Measurements from ENCODE around the gene GPRC6A.

Gene GPRC6A

DNA sequence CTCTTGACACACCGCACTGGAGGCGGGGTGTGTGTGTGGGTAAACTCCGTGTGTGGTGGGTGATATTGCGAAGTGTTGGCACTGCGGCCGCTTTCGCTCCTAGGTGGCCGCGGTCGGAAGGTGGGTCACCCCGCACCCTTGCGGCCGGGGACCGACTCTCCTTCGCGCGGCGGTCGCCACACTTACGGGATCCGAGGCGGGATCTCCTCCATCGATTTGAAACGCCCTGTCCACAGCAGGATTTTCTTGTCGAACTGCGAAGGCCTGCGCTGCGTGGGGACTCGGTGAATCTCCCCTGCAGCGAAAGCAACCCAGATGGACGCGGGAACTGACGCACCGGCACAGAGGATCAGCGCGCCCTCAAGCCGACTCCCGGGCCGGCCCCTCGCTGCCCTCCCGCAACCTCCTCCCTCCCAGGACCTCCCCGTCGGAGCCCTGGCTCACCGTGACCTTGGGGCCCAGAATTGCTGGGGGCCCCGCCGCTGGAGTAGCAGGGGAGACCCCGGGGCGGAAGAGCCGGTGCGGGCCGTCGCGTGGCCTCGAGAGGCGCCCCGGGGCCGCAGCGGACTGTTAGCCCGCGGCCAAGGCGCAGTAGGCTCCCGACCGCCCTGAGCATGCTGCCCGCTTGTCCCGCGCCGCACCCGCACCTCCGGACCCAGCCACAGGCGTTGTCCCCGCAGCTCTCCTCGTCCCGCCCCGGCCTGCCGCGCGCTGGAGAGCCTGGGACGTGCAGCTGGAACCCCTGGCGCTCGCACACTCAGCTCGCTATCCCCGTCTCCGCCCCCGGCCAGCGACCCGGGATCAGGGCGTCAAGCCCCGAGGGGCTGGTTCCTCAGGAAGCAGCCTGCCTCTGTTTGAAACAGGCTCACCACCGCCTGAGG lies 63.7 kb downstream of the GPRC6A start, which contains the start of gene FAM162B:
FAM162B (minus strand) TSS at position 759 of the 881 bp plus-strand sequence; CDS start at position 616, 143 bp downstream.
- no peak within 1 kb of the TSS for H3K27ac Mint-ChIP-seq
- no peaks in the 10 kb centered on the region for H3K9me3 Mint-ChIP-seq
- H3K36me3 Mint-ChIP-seq (ENCODE audit: low read depth): no peaks in the 10 kb centered on the region
- peak within 1 kb of the TSS; percentile 63 for H3K4me3 Mint-ChIP-seq
- DNase-seq (ENCODE audit: low spot score): no peak
- peaks cover 66% of the 10 kb centered on the region for H3K27me3 Mint-ChIP-seq (ENCODE audit: low read depth)
- peaks cover 4% of the 10 kb centered on the region for H3K4me1 Mint-ChIP-seq (ENCODE audit: low read depth)

DNA sequence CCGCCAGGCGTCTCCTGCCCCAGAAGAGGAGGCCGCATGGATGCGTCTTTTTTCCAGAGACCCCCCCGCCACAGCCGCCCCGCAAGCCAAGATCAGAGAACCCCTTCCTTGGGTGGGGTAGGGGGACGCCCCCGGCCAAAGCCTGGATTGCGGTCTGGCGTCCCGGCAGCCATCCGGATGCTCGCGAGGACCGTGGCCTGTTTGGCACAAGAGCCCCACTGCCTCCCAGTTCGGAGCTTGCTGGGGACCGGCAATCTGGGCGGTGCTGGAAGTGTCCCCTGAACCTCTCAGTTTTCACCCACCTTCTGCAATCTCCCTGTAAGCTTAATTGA lies 64.3 kb downstream of the GPRC6A start:
- Mint-ChIP-seq H3K27ac (no peak overlapping the region), H3K36me3 (ENCODE audit: low read depth) (no peaks in the 10 kb centered on the region), H3K4me1 (ENCODE audit: low read depth) (peaks cover 4% of the 10 kb centered on the region), H3K4me3 (peak overlapping the region; percentile 53), H3K27me3 (ENCODE audit: low read depth) (peaks cover 68% of the 10 kb centered on the region), H3K9me3 (no peaks in the 10 kb centered on the region)
- DNase-seq (ENCODE audit: low spot score): no peak

DNA sequence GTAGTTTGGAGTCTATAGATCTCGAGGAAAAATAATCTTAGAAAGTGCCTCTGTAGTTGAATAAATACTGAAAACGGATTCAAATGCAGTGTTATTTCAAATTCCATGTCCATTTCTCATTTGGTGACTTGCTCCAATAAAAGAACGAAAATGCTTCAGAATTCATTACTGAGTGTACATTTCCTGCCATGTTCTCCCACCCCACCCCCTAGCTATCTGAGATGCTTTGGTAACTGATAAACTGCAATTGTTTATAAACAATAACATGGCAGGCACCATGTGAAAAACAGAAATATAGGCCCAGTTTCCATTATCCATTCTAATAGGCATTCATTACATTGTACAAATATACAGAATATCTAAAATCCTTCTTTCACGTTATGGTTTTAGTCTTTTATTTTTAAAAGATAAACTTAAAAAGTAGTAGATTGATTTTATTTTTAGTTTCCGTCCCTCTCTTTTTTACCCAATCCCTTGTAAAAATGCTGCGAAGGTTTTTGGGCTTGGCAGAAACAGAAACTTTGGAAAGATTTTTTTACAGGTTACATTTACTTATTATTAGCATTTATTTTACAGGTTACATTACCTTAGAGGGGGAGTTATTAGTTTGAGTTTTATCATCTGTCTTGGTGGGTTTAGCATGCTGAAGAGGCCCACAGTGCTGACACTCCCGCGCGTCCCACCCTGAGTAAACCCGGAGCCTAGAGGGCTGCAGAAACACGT lies 64.8 kb downstream of the GPRC6A start:
- Mint-ChIP-seq H3K4me1 (ENCODE audit: low read depth) (peaks cover 4% of the 10 kb centered on the region), H3K9me3 (no peaks in the 10 kb centered on the region), H3K27ac (no peak overlapping the region), H3K36me3 (ENCODE audit: low read depth) (no peaks in the 10 kb centered on the region), H3K4me3 (no peak overlapping the region), H3K27me3 (ENCODE audit: low read depth) (peaks cover 68% of the 10 kb centered on the region)
- no peak for DNase-seq (ENCODE audit: low spot score)

DNA sequence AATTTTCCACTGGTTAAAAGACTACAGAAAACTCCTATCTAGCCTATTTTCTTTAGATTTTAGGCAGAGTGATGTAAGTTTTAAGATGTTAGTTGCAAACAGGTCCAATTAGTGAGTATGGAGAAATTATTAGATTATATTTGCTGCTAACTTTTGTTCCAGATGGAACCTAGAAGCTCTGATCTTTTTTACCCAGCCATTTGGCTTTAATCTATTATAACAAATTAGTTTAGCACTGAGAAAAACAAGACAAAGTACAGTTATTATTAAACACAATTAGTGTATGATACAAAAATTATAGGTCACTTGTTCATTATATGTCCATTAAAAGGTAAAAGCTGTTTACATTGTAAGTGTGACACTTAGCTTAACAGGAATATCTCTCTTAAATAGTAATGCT lies 65.8 kb downstream of the GPRC6A start:
- Mint-ChIP-seq H3K27ac (no peak overlapping the region), H3K4me3 (no peak overlapping the region), H3K4me1 (ENCODE audit: low read depth) (peaks cover 4% of the 10 kb centered on the region), H3K36me3 (ENCODE audit: low read depth) (no peaks in the 10 kb centered on the region), H3K27me3 (ENCODE audit: low read depth) (peaks cover 68% of the 10 kb centered on the region), H3K9me3 (no peaks in the 10 kb centered on the region)
- DNase-seq (ENCODE audit: low spot score): no peak

DNA sequence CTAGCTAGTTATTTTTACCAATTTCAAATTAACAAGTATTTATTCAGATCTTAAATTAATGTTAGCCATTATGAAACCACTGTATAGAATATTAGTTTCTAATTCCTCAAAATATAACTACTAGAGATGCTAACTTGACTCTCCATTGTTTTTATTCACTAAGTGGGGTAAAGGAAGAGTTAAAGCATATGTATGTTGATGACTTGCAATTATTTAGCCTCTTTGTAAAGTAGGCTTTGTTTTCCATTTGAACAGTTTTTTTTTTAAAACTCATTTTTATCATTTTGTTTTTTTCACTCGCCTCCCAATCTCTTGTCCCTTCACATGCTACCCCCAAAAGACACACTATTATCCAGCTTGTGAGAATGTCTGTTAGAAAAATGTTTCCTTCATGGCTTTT lies 66.6 kb downstream of the GPRC6A start:
- Mint-ChIP-seq H3K27me3 (ENCODE audit: low read depth) (peaks cover 62% of the 10 kb centered on the region), H3K4me1 (ENCODE audit: low read depth) (peaks cover 4% of the 10 kb centered on the region), H3K27ac (no peak overlapping the region), H3K9me3 (no peaks in the 10 kb centered on the region), H3K36me3 (ENCODE audit: low read depth) (no peaks in the 10 kb centered on the region), H3K4me3 (no peak overlapping the region)
- DNase-seq (ENCODE audit: low spot score): no peak

DNA sequence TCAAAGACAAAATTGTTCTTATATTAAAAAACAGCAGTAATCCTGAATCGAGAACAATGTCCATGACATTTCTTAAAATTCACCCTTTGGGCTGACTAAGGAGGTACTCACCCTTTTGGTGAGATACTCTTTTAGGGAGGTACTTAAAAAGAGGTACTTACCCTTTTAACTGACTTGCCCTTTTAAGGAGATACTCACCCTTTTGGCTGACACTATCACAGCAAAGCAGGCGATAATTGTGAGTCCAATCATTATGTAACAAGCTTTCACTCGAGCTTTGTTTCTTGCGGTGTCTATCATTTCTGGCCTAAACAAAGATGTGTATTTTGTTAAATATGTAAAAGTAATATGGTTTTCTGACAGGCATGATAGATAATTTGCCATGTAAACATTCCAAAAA lies 67.1 kb downstream of the GPRC6A start:
- Mint-ChIP-seq H3K4me3 (no peak overlapping the region), H3K36me3 (ENCODE audit: low read depth) (no peaks in the 10 kb centered on the region), H3K27ac (no peak overlapping the region), H3K9me3 (no peaks in the 10 kb centered on the region), H3K27me3 (ENCODE audit: low read depth) (peaks cover 57% of the 10 kb centered on the region), H3K4me1 (ENCODE audit: low read depth) (peaks cover 4% of the 10 kb centered on the region)
- no peak for DNase-seq (ENCODE audit: low spot score)

DNA sequence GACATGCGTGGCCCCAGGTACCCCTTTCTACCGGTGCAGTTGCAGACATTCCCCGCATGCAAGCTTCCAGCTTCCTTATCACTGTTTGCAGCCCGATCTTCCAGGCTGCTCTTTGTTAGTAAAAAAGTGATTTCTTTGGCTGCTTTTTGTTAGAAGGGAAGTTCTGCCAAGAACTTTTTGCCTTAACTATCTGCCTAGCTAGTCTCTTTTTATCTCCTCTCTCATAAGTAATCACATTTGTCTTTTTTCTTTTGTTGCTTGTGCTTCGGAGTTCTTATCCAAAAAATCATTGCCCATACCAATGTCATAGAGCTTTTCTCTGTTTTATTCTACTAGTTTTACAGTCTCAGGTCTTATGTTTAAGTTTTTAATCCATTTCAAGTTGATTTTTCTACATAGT lies 83.7 kb downstream of the GPRC6A start:
- H3K4me3 Mint-ChIP-seq: no peak overlapping the region
- no peaks in the 10 kb centered on the region for H3K36me3 Mint-ChIP-seq (ENCODE audit: low read depth)
- H3K9me3 Mint-ChIP-seq: no peaks in the 10 kb centered on the region
- DNase-seq (ENCODE audit: low spot score): no peak
- H3K27me3 Mint-ChIP-seq (ENCODE audit: low read depth): no peaks in the 10 kb centered on the region
- H3K4me1 Mint-ChIP-seq (ENCODE audit: low read depth): no peaks in the 10 kb centered on the region
- H3K27ac Mint-ChIP-seq: no peak overlapping the region
